ENCODE results near the gene PITPNM3.

- TF ChIP-seq CTCF (IDR thresholded peaks at IDR 0.05; ENCODE audit: poor library complexity, severe bottlenecking): no peak
- TF ChIP-seq POLR2AphosphoS5 (IDR thresholded peaks at IDR 0.05): no peak
- no peak for TF ChIP-seq EZH2 (IDR thresholded peaks at IDR 0.05; ENCODE audit: borderline replicate concordance, insufficient read depth, low read length, poor library complexity, severe bottlenecking)
- TF ChIP-seq MXI1 (conservative IDR thresholded peaks at IDR 0.05; ENCODE audit: poor library complexity, severe bottlenecking): no peak
- no peak for TF ChIP-seq TAF1 (IDR thresholded peaks at IDR 0.05; ENCODE audit: low read depth)
- no peak for TF ChIP-seq EP300 (conservative IDR thresholded peaks at IDR 0.05; ENCODE audit: poor library complexity, severe bottlenecking)
Measured at GRCh38 chr17:6569370-6570285, 13.3 kb upstream of the PITPNM3 start.
